ENCODE data around the gene C1orf74. TPM values are rescaled to one million over a fixed set of nuclear protein-coding genes. Genes with fewer than 3 reads are reported as not detected.

The C1orf74 gene
- total and polyA plus RNA-seq, 2 donors (not counting 3 experiments of a cell fraction or from before 2014, with no cell fraction given): 2.4 to 3.0 TPM

GRCh38 chr1:209780268-209780667 is 4.1 kb downstream of the C1orf74 start:
- dilution Hi-C loops (cut with MboI; ENCODE audit: extremely low pct_ligation_motif_present, low sequenced_read_pairs) (no loop called here), intact Hi-C loops (cut with micrococcal nuclease) (no loop called here)
- Histone ChIP-seq H3K9me1 (replicated peaks; ENCODE audit: control insufficient read depth, extremely low read depth, insufficient read depth, low read length) (no peaks in the 10 kb centered on the region), H3K9me3 (replicated peaks; ENCODE audit: control insufficient read depth, insufficient read depth, low read length) (no peaks in the 10 kb centered on the region), H3K9ac (replicated peaks; ENCODE audit: extremely low read depth, insufficient read depth, low read length) (no peak overlapping the region), H3K79me2 (ENCODE audit: control insufficient read depth, insufficient read depth, low read length) (no peaks in the 10 kb centered on the region), H3K4me1 (ENCODE audit: control insufficient read depth, extremely low read depth, insufficient read depth, low read length) (peaks cover 10% of the 10 kb centered on the region), H4K20me1 (replicated peaks; ENCODE audit: control insufficient read depth, extremely low read depth, insufficient read depth, low read length) (no peaks in the 10 kb centered on the region), H3K4me3 (replicated peaks in 1 of 3; ENCODE audit: insufficient read depth in 1 of 3, low read depth in 1 of 3, low read length in 3 of 3) (no peak overlapping the region), H2AFZ (ENCODE audit: low read depth, low read length) (no peak overlapping the region), H3K27me3 (ENCODE audit: control insufficient read depth in 2 of 2, insufficient read depth in 2 of 2, low read length in 2 of 2) (no peaks in the 10 kb centered on the region), H3K36me3 (ENCODE audit: control insufficient read depth in 2 of 2, extremely low read depth in 1 of 2, insufficient read depth in 2 of 2, low read length in 2 of 2) (no peaks in the 10 kb centered on the region), H3K4me2 (ENCODE audit: insufficient read depth, low read length) (no peak overlapping the region), H3K27ac (ENCODE audit: insufficient read depth, low read depth, low read length) (no peak overlapping the region)
- DNase-seq (ENCODE audit: low read depth, low spot score): no peak
- ChIA-PET POLR2A (no interaction called here), CTCF (no interaction called here)
- FAIRE-seq: no peak
- no TSS peak for BruUV-seq (replicated peaks)
- TF ChIP-seq MAX (IDR thresholded peaks at IDR 0.05; ENCODE audit: insufficient read depth, insufficient read length) (no peak), JUN (IDR thresholded peaks at IDR 0.05; ENCODE audit: borderline replicate concordance, insufficient read depth, insufficient read length, low read depth) (no peak), MYC (IDR thresholded peaks at IDR 0.05; ENCODE audit: low read depth, low read length) (no peak), POLR2A (IDR thresholded peaks at IDR 0.05; ENCODE audit: low read depth, low read length) (no peak), EZH2 (IDR thresholded peaks at IDR 0.05; ENCODE audit: borderline replicate concordance, low read depth, low read length, severe bottlenecking) (no peak), FOS (IDR thresholded peaks at IDR 0.05; ENCODE audit: borderline replicate concordance, insufficient read depth, low read length) (no peak), POLR2AphosphoS5 (IDR thresholded peaks at IDR 0.05; ENCODE audit: insufficient read depth, low read depth, low read length) (no peak)

- no peaks in the 10 kb centered on the region for H3K79me2 ChIP-seq (ENCODE audit: control insufficient read depth, insufficient read depth, low read length)
- TF ChIP-seq POLR2A (IDR thresholded peaks at IDR 0.05; ENCODE audit: low read depth, low read length) (no peak), CTCF (IDR thresholded peaks at IDR 0.05; ENCODE audit: extremely low read depth in 1 of 2, insufficient read depth in 1 of 2, low read depth in 1 of 2, low read length in 2 of 2) (no peak), GATA2 (IDR thresholded peaks at IDR 0.05; ENCODE audit: insufficient read depth, insufficient read length, low read depth, low read length) (no peak), FOS (IDR thresholded peaks at IDR 0.05; ENCODE audit: borderline replicate concordance, insufficient read depth, low read length) (no peak)
- H4K20me1 ChIP-seq (replicated peaks; ENCODE audit: control insufficient read depth, extremely low read depth, insufficient read depth, low read length): no peaks in the 10 kb centered on the region
- H3K4me1 ChIP-seq (ENCODE audit: control insufficient read depth, extremely low read depth, insufficient read depth, low read length): no peaks in the 10 kb centered on the region
- no peak for DNase-seq (ENCODE audit: low read depth, low spot score)
- BruUV-seq (replicated peaks): no TSS peak
- ChIA-PET CTCF (interaction anchor here (2.0 kb wide), 1 partner anchor 9 kb away, joined by 8 read pairs; no protein-coding TSS in a partner anchor), POLR2A (no interaction called here)
- H3K27me3 ChIP-seq (ENCODE audit: control insufficient read depth in 2 of 2, insufficient read depth in 2 of 2, low read length in 2 of 2): no peaks in the 10 kb centered on the region
- H2AFZ ChIP-seq (ENCODE audit: low read depth, low read length): no peak overlapping the region
- H3K9me3 ChIP-seq (replicated peaks; ENCODE audit: control insufficient read depth, insufficient read depth, low read length): no peaks in the 10 kb centered on the region
- no peaks in the 10 kb centered on the region for H3K9me1 ChIP-seq (replicated peaks; ENCODE audit: control insufficient read depth, extremely low read depth, insufficient read depth, low read length)
- H3K4me2 ChIP-seq (ENCODE audit: insufficient read depth, low read length): no peak overlapping the region
- no peak overlapping the region for H3K9ac ChIP-seq (replicated peaks; ENCODE audit: extremely low read depth, insufficient read depth, low read length)
- H3K4me3 ChIP-seq (replicated peaks in 1 of 3; ENCODE audit: insufficient read depth in 1 of 3, low read depth in 1 of 3, low read length in 3 of 3): no peak overlapping the region
- no peak overlapping the region for H3K27ac ChIP-seq (ENCODE audit: insufficient read depth, low read depth, low read length)
- dilution Hi-C loops (cut with MboI; ENCODE audit: extremely low pct_ligation_motif_present, low sequenced_read_pairs) (no loop called here), intact Hi-C loops (cut with micrococcal nuclease) (no loop called here)
- no peaks in the 10 kb centered on the region for H3K36me3 ChIP-seq (ENCODE audit: control insufficient read depth in 2 of 2, extremely low read depth in 1 of 2, insufficient read depth in 2 of 2, low read length in 2 of 2)
- FAIRE-seq: no peak
Observed at GRCh38 chr1:209778102-209778501, 6.3 kb downstream of the C1orf74 start.
